GM18517 (cell line): ENCODE measurements around the gene RDH13.

Experiments used
- ATAC-seq: cut with Tn5 transposase; IDR thresholded peaks from one replicate; pipeline ENCODE4 v1.9.1; 2021; ENCODE audit warnings: mild to moderate bottlenecking, moderate library complexity; ENCODE audit not compliant: unreplicated experiment

RDH13 gene

GRCh38 chr19:55092423-55093318 is 29.7 kb upstream of the RDH13 start:
- ATAC-seq: no peak

DNA sequence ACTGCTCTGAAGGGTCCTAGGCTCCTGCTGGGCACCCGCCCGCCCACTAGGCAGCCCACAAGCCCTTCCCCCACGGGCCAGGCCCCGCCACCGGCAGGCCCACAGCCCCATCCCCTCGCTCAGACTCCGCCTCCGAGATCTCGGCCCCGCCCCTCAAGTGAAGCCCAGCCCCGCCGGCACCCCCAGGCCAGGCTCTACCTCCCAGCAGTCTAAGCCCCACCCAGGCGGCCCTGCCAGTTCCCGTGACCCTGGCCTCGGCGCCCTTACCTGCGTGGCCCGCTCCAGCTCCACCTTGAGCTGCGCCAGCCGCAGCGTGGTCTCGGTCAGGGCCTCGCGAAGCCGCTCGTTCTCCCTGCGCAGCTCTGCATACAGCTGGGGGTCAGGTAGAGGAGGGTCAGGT is 29.0 kb upstream of the RDH13 start:
- no peak for ATAC-seq

DNA sequence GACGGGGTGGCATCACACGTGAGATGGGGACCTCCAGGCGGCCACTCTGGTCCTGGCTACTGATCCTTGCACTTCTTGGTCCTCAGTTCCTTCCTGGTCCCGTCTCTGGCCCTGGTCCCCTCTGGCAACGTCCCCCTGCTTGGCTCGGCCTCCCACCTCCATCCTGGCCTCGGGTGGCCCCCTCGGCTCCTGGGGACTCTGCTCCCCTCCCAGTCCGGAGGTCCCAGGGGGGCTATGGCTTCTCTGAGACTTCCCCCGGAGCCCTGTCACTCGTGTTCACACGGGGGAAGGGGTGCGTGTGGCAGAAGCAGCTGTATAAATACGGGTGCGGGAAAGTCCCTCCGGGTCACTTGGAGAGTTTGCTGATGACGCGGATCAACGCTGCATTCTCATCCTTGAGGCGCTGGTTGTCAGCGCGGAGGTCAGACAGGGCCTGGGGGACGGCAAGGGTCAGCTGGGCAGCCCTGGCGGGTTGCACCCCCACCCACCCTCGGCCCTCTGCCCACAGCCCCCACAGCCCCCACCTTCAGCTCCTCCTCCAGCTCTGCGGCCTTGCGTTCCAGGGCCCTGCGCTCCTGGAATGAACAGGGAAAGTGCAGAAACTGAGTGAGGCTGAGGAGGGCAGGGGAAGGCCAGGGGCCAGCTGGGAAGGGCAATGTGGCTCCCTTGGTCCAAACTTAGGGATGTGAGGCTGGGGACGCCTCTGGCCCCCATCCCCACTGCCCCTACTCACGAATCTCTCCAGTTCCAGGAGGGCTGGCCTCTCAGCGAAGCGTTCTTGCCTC is 28.4 kb upstream of the RDH13 start:
- ATAC-seq: no peak

- ATAC-seq: no peak
These were observed 27.6 kb upstream of the RDH13 start for GRCh38 chr19:55090564-55090963.

DNA sequence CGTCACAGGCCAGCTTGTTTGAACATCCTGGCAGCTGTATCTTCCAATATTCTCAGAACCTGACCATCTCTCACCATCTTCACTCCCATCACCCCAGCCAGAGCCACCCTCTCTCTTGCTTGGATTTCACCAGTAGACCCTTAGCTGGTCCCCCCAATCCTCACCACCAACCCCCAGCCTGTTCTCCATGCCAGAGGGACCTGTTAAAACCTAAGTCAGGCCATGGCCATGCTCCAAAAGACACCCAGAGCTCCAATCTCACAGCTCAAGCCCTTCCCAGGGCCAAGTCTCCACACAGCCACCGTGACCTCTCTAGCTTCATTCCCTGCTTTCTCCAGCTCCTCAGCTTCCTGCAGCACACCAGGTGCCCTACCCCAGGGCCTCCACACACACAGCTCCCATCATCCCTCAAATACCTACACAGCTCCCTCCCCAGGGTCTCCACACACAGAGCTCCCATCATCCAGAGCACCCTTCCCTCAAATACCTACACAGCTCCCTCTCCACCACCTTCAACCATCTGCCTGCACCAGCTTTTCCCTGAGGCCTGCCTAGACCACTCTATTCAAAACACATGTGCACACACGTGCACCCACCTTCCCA is 26.5 kb upstream of the RDH13 start:
- ATAC-seq: no peak

GRCh38 chr19:55088543-55089341 is 25.8 kb upstream of the RDH13 start:
- ATAC-seq: no peak

DNA sequence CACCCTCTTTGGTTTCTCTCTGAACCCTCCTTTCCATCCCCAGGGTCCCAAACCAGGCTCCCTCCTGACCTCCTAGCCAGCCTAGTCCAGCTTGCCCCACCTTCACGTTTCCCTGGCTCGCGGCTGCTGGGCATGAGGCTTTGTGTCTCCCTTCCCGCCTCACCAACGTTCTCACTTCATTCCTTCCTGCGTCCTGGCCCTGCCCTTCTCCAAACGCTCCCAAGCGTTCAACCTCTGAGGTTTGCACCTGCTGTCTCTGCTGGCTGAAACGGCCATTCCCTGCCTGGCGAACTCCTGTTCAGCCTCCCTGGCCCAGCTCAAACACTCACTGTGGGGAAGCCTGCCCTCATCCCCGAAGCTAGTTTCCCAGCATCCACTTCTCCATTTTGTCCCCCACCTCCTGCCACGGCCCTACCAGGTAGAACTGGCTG is 25.1 kb upstream of the RDH13 start:
- no peak for ATAC-seq

DNA sequence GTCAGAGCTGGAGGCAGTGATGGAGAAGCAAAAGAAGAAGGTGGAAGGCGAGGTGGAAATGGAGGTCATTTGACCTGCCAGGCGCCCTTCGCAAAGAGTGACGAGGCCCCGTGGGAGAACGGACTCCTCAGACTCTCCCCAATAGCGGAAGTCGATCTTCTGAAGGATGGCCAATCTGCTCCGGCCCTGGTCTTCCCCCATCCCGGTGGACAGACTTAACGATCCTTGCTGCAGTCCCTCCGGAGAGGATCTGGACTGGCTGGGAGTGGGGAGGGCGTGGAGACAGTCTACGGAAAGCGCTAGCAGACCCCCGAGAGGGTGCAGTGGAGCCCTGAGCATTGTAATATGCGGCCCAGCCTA is 24.6 kb upstream of the RDH13 start:
- ATAC-seq: no peak

GRCh38 chr19:55086730-55087541 is 24.0 kb upstream of the RDH13 start:
- no peak for ATAC-seq

DNA sequence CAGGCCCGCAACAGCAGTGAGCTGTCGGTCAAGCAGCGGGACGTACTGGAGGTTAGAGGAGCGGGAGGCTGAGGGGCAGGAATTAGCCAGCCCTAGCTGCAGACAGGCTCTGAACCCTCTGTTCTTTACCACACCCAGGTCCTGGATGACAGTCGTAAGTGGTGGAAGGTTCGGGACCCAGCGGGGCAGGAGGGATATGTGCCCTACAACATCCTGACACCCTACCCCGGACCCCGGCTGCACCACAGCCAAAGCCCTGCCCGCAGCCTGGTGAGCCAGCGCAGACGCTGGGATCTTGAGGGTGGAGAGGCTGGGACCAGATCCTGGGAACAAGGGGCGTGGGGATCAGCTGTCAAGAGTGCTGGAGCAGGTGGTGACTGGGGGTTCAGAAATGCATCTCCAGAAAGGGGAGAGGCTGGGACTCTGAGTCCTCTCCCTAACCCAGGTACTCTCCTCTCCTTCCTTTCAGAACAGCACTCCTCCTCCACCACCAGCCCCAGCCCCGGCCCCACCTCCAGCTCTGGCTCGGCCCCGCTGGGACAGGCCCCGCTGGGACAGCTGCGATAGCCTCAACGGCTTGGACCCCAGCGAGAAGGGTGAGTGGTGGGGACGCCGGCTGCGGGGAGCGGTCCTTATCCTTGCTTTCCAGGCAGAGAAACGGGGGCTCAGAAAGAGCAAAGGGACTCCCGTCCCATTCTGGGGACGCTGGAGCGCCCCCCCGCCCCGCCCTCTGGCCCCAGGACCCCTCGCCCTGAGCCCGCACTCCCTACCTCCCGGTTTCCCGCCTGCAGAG is 23.2 kb upstream of the RDH13 start:
- no peak for ATAC-seq

GRCh38 chr19:55084416-55084815 is 21.5 kb upstream of the RDH13 start:
- ATAC-seq: no peak

DNA sequence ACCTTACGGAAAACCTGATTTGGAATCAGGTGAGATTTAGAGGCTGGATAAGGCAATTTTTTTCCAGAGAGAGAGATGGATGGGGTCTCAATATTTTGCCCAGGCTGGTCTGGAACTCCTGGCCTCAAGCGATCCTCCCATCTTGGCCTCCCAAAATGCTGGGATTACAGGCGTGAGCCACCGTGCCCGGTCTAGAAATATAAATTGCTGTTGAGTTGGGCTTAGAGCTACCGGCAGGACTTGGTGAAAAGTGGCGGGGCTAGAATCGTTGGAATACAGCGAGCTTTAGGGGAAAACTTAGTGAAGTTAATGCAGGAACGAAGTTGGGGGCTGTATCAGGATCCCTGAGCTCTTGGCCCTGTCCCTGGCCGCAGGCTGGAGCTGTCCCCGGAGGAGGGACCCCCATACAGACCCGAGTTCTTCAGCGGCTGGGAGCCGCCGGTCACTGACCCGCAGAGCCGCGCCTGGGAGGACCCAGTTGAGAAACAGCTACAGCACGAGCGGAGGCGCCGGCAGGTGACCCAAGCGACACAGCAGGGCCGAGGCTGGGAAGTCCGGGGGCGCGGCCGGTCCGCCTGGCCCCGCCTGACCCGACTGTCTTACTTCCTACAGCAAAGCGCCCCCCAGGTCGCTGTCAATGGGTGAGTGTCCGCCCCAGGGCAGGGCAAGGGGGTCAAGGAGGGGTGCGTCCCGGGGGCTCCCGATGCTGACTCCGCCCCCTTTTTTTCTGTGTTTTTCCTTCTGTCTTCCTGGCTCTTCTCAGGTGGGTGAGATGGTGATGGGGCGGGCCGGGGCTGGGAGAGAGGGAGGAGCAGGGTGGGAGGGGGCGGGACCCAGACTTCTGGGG is 20.3 kb upstream of the RDH13 start:
- ATAC-seq: no peak

DNA sequence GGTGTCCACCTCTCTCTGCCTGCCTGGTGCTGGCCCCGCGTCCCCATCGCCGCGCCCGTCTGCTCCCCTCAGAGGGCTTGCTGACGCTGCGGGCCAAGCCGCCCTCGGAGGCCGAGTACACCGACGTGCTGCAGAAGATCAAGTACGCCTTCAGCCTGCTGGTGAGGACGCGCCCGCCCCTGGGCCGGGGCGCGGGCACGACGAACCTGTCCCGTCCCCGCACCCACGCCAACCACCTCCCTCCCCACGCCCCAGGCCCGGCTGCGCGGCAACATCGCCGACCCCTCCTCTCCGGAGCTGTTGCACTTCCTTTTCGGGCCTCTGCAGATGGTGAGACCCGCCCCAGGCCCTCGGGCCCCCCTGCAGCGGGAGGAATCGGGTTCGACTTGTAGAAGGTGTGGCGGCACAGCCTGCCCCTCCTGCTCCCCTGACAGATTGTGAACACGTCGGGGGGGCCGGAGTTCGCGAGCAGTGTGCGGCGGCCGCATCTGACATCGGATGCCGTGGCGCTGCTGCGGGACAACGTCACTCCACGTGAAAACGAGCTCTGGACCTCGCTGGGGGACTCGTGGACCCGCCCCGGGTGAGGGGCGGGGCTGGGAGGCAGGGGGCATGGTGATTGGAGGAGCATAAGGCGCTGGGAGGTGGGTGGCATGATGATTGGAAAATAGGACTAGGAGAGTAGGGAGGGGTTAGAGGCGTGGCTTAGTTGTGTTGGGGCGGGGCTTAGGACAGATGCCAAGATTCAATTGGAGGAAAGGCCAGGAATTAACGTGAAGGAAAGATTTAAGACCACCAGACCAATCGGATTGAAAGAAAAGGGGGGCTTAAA is 19.3 kb upstream of the RDH13 start:
- ATAC-seq: no peak

DNA sequence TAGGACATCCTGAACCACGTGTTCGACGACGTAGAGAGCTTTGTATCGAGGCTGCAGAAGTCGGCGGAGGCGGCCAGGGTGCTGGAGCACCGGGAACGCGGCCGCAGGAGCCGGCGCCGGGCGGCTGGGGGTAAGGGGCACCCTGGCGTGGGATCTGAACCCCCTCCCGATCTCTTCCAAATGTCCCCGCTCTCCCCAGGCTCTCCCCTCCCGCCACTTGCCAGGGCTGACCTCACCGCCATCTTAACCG is 18.7 kb upstream of the RDH13 start:
- ATAC-seq: no peak

- no peak for ATAC-seq
These were observed 18.2 kb upstream of the RDH13 start for GRCh38 chr19:55080968-55081769.

GRCh38 chr19:55080121-55080967 is 17.4 kb upstream of the RDH13 start:
- ATAC-seq: no peak
